K562 (cell line): Measurements from ENCODE around the gene SP2. TPM values are rescaled to one million over a fixed set of nuclear protein-coding genes. Genes with fewer than 3 reads are reported as not detected.
A peak's percentile ranks its signal among the peaks of the same experiment; 100 is the strongest.

Source experiments
- ARID1B ChIP-seq: fragments of 450-650 bp; IDR thresholded peaks from 2 replicates; pipeline ENCODE4 v1.6.1; 2016; ENCODE audit warnings: antibody characterized with exemption, mild to moderate bottlenecking, inconsistent platforms
- CBX8 ChIP-seq: fragments of 200-600 bp; sonication (generic); IDR thresholded peaks from 2 replicates; pipeline ENCODE4 v1.6.1; 2012; ENCODE audit warnings: borderline replicate concordance, mixed run types, low read depth, mild to moderate bottlenecking, moderate library complexity, mixed read lengths, low read length, control low read depth, inconsistent platforms; ENCODE audit not compliant: poor library complexity, severe bottlenecking; ENCODE audit errors: extremely low read depth
- SMARCB1 ChIP-seq: IDR thresholded peaks from 2 replicates; pipeline ENCODE4 v1.6.1; 2011; ENCODE audit warnings: improper control_type of control experiment, low read depth; ENCODE audit not compliant: insufficient read length
- SPI1 ChIP-seq: IDR thresholded peaks from 2 replicates; pipeline ENCODE4 v1.6.1; 2011; ENCODE audit warnings: low read depth, low read length, control low read depth, borderline replicate concordance
- TEAD2 ChIP-seq: fragments of 450-650 bp; IDR thresholded peaks from 2 replicates; pipeline ENCODE4 v1.6.1; 2016; ENCODE audit warnings: missing genetic modification characterization, control low read depth, missing compliant biosample characterization
- polyA plus RNA-seq, 8 experiments: library from polyadenylated mRNA; depleted of rRNA in 4 of 8; stranded (reverse) in 5 of 8; unstranded in 3 of 8; fragments of >200 nt; fragmentation: Nextera tagmentation in 2 of 8; fragmentation: Illumina TruSeq in 1 of 8; extraction: Ambion mirVana in 2 of 8; extraction: Trizol in 1 of 8; gene quantifications; 2 replicates each; pipeline versions ENCODE4 v1.2.1 to v1.2.3, GENCODE V29; 2011 to 2014; ENCODE audit warnings: inconsistent platforms in 1 of 8, missing spikeins in 1 of 8
- total RNA-seq, 7 experiments: library from RNA; depleted of rRNA in 6 of 7; stranded (reverse); fragments of >200 nt in 6 of 7; fragmentation: Illumina TruSeq in 2 of 7; extraction: Trizol in 2 of 7; gene quantifications; 2 replicates each; pipeline versions ENCODE4 v1.2.1 to v1.2.3, GENCODE V29; 2011 to 2021; ENCODE audit warnings: low replicate concordance in 1 of 7
- TF ChIP-seq, protein P1 (sequence below), 2 experiments: fragments of 150-350 bp in 1 of 2; IDR thresholded peaks; 2 replicates each; pipeline ENCODE4 v1.6.1; 2012 to 2016; ENCODE audit warnings: low read depth in 2 of 2, low read length in 2 of 2, mild to moderate bottlenecking in 1 of 2, moderate library complexity in 1 of 2
- TF ChIP-seq, protein P2 (sequence below): fragments of 450-650 bp; IDR thresholded peaks from 2 replicates; pipeline ENCODE4 v1.6.1; 2016; ENCODE audit warnings: mild to moderate bottlenecking, moderate library complexity
- TF ChIP-seq, protein P3 (sequence below): fragments of 450-650 bp; IDR thresholded peaks from 2 replicates; pipeline ENCODE4 v1.6.1; 2014; ENCODE audit warnings: low read depth, mild to moderate bottlenecking, moderate library complexity, borderline replicate concordance

Gene SP2
- total and polyA plus RNA-seq, 9 of the 15 experiments (the other 6 are each of a cell fraction or from before 2014, with no cell fraction given), result 0.77 to 22.3 (median 2.3) TPM

DNA sequence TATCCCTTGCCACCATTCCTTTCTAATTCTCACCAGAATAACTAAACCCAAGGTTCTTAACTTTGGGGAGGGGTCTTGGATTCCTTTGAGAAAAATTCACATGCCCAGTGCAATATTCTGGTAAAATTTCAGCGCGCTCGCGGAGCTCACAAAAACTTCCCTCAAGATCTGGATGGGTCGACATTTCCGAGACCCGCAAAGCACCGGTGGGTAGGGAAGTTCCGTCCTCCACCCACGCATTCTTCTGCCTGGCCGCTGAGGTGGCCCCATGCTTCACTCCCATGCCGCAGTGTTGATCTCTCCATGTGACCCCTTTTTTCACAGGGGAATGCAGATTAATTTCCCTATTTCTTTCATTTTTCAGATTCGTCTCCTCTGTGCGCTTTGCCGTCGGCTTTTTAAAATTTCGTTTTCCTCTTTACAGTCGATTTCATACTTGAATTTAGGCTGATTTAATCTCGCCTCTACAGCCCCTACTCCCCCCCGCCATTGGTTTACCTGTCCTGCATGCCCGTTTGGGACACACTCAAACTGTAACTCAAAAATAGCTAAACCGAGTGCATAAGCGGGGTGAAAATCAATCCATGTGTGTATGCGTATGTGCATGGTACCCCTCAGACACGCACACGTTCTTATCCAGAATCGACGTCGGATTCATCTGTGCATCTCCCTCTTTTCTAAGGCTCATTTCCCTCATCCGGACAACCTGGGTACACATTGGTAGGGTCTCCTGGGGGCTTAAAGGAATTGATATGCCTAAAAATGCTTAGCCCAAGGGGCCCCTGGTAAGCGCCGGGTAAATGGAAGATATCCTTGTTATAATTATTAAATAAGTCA lies 43.7 kb upstream of the SP2 start (continued):
- TF ChIP-seq, protein P1, sequence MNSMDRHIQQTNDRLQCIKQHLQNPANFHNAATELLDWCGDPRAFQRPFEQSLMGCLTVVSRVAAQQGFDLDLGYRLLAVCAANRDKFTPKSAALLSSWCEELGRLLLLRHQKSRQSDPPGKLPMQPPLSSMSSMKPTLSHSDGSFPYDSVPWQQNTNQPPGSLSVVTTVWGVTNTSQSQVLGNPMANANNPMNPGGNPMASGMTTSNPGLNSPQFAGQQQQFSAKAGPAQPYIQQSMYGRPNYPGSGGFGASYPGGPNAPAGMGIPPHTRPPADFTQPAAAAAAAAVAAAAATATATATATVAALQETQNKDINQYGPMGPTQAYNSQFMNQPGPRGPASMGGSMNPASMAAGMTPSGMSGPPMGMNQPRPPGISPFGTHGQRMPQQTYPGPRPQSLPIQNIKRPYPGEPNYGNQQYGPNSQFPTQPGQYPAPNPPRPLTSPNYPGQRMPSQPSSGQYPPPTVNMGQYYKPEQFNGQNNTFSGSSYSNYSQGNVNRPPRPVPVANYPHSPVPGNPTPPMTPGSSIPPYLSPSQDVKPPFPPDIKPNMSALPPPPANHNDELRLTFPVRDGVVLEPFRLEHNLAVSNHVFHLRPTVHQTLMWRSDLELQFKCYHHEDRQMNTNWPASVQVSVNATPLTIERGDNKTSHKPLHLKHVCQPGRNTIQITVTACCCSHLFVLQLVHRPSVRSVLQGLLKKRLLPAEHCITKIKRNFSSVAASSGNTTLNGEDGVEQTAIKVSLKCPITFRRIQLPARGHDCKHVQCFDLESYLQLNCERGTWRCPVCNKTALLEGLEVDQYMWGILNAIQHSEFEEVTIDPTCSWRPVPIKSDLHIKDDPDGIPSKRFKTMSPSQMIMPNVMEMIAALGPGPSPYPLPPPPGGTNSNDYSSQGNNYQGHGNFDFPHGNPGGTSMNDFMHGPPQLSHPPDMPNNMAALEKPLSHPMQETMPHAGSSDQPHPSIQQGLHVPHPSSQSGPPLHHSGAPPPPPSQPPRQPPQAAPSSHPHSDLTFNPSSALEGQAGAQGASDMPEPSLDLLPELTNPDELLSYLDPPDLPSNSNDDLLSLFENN (IDR thresholded peaks at IDR 0.05; ENCODE audit: low read depth in 2 of 2, low read length in 2 of 2), result no peak
- TF ChIP-seq TEAD2 (tag) (no peak), SPI1 (0 out of 2 replicates have a peak, but pooled peaks have one; percentile 29), SMARCB1 (no peak), ARID1B (0 out of 2 replicates have a peak, but pooled peaks have one; percentile 7), CBX8 (peak; percentile 85)
- TF ChIP-seq, protein P2, sequence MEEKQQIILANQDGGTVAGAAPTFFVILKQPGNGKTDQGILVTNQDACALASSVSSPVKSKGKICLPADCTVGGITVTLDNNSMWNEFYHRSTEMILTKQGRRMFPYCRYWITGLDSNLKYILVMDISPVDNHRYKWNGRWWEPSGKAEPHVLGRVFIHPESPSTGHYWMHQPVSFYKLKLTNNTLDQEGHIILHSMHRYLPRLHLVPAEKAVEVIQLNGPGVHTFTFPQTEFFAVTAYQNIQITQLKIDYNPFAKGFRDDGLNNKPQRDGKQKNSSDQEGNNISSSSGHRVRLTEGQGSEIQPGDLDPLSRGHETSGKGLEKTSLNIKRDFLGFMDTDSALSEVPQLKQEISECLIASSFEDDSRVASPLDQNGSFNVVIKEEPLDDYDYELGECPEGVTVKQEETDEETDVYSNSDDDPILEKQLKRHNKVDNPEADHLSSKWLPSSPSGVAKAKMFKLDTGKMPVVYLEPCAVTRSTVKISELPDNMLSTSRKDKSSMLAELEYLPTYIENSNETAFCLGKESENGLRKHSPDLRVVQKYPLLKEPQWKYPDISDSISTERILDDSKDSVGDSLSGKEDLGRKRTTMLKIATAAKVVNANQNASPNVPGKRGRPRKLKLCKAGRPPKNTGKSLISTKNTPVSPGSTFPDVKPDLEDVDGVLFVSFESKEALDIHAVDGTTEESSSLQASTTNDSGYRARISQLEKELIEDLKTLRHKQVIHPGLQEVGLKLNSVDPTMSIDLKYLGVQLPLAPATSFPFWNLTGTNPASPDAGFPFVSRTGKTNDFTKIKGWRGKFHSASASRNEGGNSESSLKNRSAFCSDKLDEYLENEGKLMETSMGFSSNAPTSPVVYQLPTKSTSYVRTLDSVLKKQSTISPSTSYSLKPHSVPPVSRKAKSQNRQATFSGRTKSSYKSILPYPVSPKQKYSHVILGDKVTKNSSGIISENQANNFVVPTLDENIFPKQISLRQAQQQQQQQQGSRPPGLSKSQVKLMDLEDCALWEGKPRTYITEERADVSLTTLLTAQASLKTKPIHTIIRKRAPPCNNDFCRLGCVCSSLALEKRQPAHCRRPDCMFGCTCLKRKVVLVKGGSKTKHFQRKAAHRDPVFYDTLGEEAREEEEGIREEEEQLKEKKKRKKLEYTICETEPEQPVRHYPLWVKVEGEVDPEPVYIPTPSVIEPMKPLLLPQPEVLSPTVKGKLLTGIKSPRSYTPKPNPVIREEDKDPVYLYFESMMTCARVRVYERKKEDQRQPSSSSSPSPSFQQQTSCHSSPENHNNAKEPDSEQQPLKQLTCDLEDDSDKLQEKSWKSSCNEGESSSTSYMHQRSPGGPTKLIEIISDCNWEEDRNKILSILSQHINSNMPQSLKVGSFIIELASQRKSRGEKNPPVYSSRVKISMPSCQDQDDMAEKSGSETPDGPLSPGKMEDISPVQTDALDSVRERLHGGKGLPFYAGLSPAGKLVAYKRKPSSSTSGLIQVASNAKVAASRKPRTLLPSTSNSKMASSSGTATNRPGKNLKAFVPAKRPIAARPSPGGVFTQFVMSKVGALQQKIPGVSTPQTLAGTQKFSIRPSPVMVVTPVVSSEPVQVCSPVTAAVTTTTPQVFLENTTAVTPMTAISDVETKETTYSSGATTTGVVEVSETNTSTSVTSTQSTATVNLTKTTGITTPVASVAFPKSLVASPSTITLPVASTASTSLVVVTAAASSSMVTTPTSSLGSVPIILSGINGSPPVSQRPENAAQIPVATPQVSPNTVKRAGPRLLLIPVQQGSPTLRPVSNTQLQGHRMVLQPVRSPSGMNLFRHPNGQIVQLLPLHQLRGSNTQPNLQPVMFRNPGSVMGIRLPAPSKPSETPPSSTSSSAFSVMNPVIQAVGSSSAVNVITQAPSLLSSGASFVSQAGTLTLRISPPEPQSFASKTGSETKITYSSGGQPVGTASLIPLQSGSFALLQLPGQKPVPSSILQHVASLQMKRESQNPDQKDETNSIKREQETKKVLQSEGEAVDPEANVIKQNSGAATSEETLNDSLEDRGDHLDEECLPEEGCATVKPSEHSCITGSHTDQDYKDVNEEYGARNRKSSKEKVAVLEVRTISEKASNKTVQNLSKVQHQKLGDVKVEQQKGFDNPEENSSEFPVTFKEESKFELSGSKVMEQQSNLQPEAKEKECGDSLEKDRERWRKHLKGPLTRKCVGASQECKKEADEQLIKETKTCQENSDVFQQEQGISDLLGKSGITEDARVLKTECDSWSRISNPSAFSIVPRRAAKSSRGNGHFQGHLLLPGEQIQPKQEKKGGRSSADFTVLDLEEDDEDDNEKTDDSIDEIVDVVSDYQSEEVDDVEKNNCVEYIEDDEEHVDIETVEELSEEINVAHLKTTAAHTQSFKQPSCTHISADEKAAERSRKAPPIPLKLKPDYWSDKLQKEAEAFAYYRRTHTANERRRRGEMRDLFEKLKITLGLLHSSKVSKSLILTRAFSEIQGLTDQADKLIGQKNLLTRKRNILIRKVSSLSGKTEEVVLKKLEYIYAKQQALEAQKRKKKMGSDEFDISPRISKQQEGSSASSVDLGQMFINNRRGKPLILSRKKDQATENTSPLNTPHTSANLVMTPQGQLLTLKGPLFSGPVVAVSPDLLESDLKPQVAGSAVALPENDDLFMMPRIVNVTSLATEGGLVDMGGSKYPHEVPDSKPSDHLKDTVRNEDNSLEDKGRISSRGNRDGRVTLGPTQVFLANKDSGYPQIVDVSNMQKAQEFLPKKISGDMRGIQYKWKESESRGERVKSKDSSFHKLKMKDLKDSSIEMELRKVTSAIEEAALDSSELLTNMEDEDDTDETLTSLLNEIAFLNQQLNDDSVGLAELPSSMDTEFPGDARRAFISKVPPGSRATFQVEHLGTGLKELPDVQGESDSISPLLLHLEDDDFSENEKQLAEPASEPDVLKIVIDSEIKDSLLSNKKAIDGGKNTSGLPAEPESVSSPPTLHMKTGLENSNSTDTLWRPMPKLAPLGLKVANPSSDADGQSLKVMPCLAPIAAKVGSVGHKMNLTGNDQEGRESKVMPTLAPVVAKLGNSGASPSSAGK, result peak; percentile 69
- TF ChIP-seq, protein P3, sequence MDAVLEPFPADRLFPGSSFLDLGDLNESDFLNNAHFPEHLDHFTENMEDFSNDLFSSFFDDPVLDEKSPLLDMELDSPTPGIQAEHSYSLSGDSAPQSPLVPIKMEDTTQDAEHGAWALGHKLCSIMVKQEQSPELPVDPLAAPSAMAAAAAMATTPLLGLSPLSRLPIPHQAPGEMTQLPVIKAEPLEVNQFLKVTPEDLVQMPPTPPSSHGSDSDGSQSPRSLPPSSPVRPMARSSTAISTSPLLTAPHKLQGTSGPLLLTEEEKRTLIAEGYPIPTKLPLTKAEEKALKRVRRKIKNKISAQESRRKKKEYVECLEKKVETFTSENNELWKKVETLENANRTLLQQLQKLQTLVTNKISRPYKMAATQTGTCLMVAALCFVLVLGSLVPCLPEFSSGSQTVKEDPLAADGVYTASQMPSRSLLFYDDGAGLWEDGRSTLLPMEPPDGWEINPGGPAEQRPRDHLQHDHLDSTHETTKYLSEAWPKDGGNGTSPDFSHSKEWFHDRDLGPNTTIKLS, result no peak
